CD4-positive, alpha-beta T cell (primary cell): Measurements from ENCODE around the gene NIT1. TPM values are rescaled to one million over a fixed set of nuclear protein-coding genes. Genes with fewer than 3 reads are reported as not detected.

Experiments
- ATAC-seq: fragments of 200-7000 bp; cut with Tn5 transposase; one replicate; pipeline ENCODE4 v1.10.0; 2022; ENCODE audit warnings: mild to moderate bottlenecking; ENCODE audit not compliant: poor library complexity
- CTCF ChIA-PET: fragments of 350-600 bp; sonication (Branson Sonifier 250); formaldehyde crosslinking; loops from one replicate; lab custom pipeline; 2021; ENCODE audit warnings: antibody characterized with exemption, inconsistent platforms; lab: Charles Lee
- POLR2A ChIA-PET: fragments of 350-600 bp; sonication (Branson Sonifier 250); formaldehyde crosslinking; loops from one replicate; lab custom pipeline; 2021; ENCODE audit warnings: antibody characterized with exemption, inconsistent platforms; lab: Charles Lee
- DNase-seq, 14 experiments: peaks; one replicate each; pipeline ENCODE4 v3.0.0-alpha.2; 2013 to 2020; ENCODE audit warnings: mixed read lengths in 2 of 14
- H3K27ac ChIP-seq, 2 donors: one replicate each; pipeline versions ENCODE4 v1.5.1 to v1.7.0; 2013; ENCODE audit warnings: low read length in 2 of 2, low read depth in 1 of 2, mild to moderate bottlenecking in 1 of 2
- H3K27me3 ChIP-seq, 2 experiments: 1 replicate in 1 of 2; 2 replicates in 1 of 2; pipeline versions ENCODE4 v1.6.1 to v1.7.0; 2013; ENCODE audit warnings: low read length in 2 of 2, control low read depth in 1 of 2, mild to moderate bottlenecking in 1 of 2, moderate library complexity in 1 of 2; ENCODE audit not compliant: insufficient read depth in 2 of 2, control insufficient read depth in 1 of 2
- H3K36me3 ChIP-seq: one replicate; pipeline ENCODE4 v1.6.1; 2013; ENCODE audit warnings: low read length, control low read depth; ENCODE audit not compliant: insufficient read depth
- H3K4me1 ChIP-seq: one replicate; pipeline ENCODE4 v1.6.1; 2013; ENCODE audit warnings: low read length, control low read depth; ENCODE audit not compliant: insufficient read depth
- H3K4me3 ChIP-seq: one replicate; pipeline ENCODE4 v1.5.1; 2013; ENCODE audit warnings: mild to moderate bottlenecking, low read length, moderate library complexity
- H3K9me3 ChIP-seq, 2 experiments: 1 replicate in 1 of 2; 2 replicates in 1 of 2; pipeline versions ENCODE4 v1.6.1 to v1.7.0; 2013; ENCODE audit warnings: low read length in 2 of 2, mild to moderate bottlenecking in 2 of 2, control low read depth in 1 of 2, moderate library complexity in 1 of 2; ENCODE audit not compliant: control insufficient read depth in 1 of 2, insufficient read depth in 1 of 2
- H3K27ac Mint-ChIP-seq: one replicate; pipeline ENCODE4 v1.8.0; 2020; ENCODE audit warnings: mixed read lengths
- H3K27me3 Mint-ChIP-seq: one replicate; pipeline ENCODE4 v1.8.0; 2021; ENCODE audit warnings: mixed read lengths
- H3K36me3 Mint-ChIP-seq: one replicate; pipeline ENCODE4 v1.8.0; 2021; ENCODE audit warnings: low read depth, mixed read lengths
- H3K4me1 Mint-ChIP-seq: one replicate; pipeline ENCODE4 v1.8.0; 2021; ENCODE audit warnings: low read depth, mixed read lengths
- H3K4me3 Mint-ChIP-seq: one replicate; pipeline ENCODE4 v1.8.0; 2020; ENCODE audit warnings: mild to moderate bottlenecking, mixed read lengths
- H3K9me3 Mint-ChIP-seq: one replicate; pipeline ENCODE4 v1.8.0; 2020; ENCODE audit warnings: mixed read lengths
- intact Hi-C, 2 experiments: fragments of 100-400 bp; cut with DNase I in 1 of 2; cut with micrococcal nuclease in 1 of 2; formaldehyde crosslinking; loops; one replicate each; pipeline versions ENCODE4 v1.15.1 to v1.9.0; 2023 to 2025; cut with DNase I, micrococcal nuclease
- total RNA-seq, 174 experiments: library from RNA in 2 of 174; stranded (reverse) in 2 of 174; gene quantifications; one replicate each; pipeline ENCODE4 v1.2.3 and lab custom pipeline; 2021 to 2026
- TF ChIP-seq, protein P1 (sequence below): fragments of 200-600 bp; IDR thresholded peaks from one replicate; pipeline ENCODE4 v1.8.0; 2022; ENCODE audit warnings: antibody characterized with exemption, mild to moderate bottlenecking

NIT1 gene
- total RNA-seq, 2 experiments from 2014 or later: 15.9 to 18.0 TPM

DNA sequence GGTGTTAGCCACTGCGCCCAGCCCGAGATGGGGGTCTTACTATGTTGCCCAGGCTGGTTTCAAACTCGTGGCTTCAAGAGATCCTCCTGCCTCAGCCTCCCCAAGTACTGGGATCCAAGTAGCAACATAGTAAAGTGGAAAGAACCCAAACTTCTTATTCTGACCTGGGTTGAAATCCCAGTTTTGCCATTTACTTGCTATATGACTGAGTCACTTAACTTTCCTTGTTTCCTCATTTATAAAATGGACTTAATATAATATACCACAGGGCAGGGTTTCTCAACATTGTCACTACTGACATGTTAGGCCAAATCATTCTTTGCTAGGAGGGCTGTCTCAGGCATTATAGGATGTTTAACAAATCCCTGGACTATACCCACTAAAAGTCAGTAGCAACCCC, 6.8 kb upstream of the NIT1 start:
- Mint-ChIP-seq H3K27ac (no peak overlapping the region), H3K4me3 (no peak overlapping the region), H3K27me3 (no peaks in the 10 kb centered on the region), H3K9me3 (no peaks in the 10 kb centered on the region), H3K4me1 (peaks cover 45% of the 10 kb centered on the region), H3K36me3 (peaks cover 26% of the 10 kb centered on the region)
- Histone ChIP-seq H3K9me3 (no peaks in the 10 kb centered on the region), H3K4me3 (no peak overlapping the region), H3K27ac (no peak overlapping the region), H3K36me3 (peaks cover 14% of the 10 kb centered on the region), H3K27me3 (no peaks in the 10 kb centered on the region), H3K4me1 (peaks cover 17% of the 10 kb centered on the region)
- TF ChIP-seq, protein P1, sequence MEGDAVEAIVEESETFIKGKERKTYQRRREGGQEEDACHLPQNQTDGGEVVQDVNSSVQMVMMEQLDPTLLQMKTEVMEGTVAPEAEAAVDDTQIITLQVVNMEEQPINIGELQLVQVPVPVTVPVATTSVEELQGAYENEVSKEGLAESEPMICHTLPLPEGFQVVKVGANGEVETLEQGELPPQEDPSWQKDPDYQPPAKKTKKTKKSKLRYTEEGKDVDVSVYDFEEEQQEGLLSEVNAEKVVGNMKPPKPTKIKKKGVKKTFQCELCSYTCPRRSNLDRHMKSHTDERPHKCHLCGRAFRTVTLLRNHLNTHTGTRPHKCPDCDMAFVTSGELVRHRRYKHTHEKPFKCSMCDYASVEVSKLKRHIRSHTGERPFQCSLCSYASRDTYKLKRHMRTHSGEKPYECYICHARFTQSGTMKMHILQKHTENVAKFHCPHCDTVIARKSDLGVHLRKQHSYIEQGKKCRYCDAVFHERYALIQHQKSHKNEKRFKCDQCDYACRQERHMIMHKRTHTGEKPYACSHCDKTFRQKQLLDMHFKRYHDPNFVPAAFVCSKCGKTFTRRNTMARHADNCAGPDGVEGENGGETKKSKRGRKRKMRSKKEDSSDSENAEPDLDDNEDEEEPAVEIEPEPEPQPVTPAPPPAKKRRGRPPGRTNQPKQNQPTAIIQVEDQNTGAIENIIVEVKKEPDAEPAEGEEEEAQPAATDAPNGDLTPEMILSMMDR: no peak
- ATAC-seq (no peak), DNase-seq (no peak)
- intact Hi-C loops: no loop called here
- CTCF ChIA-PET: no interaction called here
- POLR2A ChIA-PET: no interaction called here

DNA sequence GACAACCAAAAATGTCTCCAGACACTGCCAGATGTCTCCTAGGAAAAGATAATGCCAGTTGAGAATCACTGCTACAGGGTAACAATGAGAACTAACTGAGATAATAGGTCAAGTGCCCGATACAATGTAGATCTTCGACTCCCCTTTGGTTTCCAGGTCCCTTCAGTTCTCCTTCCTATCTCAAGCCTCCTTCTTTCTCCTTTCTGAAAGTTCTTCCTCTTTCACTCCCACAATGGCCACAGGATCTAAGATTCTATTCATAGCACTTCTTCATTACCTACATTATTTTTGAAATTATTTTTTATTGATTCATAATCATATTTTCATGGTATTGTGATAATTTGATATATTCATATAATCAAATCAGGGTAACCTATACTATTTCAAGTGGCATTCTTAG, 6.4 kb upstream of the NIT1 start:
- H3K36me3 ChIP-seq: peaks cover 12% of the 10 kb centered on the region
- Mint-ChIP-seq H3K36me3 (peaks cover 22% of the 10 kb centered on the region), H3K9me3 (no peaks in the 10 kb centered on the region), H3K27me3 (no peaks in the 10 kb centered on the region), H3K4me3 (no peak overlapping the region), H3K4me1 (peaks cover 45% of the 10 kb centered on the region), H3K27ac (no peak overlapping the region)
- CTCF ChIA-PET: no interaction called here
- DNase-seq (no peak), ATAC-seq (no peak)
- POLR2A ChIA-PET: no interaction called here
- H3K4me1 ChIP-seq: peaks cover 21% of the 10 kb centered on the region
- no peaks in the 10 kb centered on the region for H3K9me3 ChIP-seq
- no peak overlapping the region for H3K4me3 ChIP-seq
- H3K27me3 ChIP-seq: no peaks in the 10 kb centered on the region
- H3K27ac ChIP-seq: no peak overlapping the region
- TF ChIP-seq, protein P1: no peak
- intact Hi-C loops: no loop called here

DNA sequence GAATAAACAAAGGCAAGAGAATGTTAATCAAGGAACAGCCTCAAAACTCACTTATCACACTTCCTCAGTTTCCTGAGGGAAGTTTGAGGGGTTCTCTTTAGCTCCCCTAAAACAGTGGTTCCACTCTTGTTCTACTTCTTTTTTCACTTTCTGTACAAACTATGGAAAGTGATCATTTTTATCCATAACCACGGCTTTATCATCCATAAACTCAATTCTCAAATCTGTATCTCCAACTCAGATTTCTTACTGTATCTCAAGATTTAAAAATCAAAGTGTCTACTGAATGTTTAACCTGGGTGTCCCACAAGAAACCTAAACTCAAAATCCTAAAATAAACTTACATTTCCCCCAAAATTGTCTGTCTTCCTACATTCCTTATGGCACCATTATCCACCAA, 4.0 kb upstream of the NIT1 start:
- Mint-ChIP-seq H3K4me1 (peaks cover 66% of the 10 kb centered on the region), H3K9me3 (no peaks in the 10 kb centered on the region), H3K27ac (peak overlapping the region; percentile 50), H3K27me3 (no peaks in the 10 kb centered on the region), H3K36me3 (peaks cover 32% of the 10 kb centered on the region), H3K4me3 (no peak overlapping the region)
- no peak for ATAC-seq
- DNase-seq: no peak
- peaks cover 37% of the 10 kb centered on the region for H3K4me1 ChIP-seq
- H3K36me3 ChIP-seq: peaks cover 9% of the 10 kb centered on the region
- POLR2A ChIA-PET: no interaction called here
- no peak overlapping the region for H3K27ac ChIP-seq
- intact Hi-C loops: no loop called here
- H3K9me3 ChIP-seq: no peaks in the 10 kb centered on the region
- no peak overlapping the region for H3K4me3 ChIP-seq
- H3K27me3 ChIP-seq: no peaks in the 10 kb centered on the region
- TF ChIP-seq, protein P1: no peak
- CTCF ChIA-PET: no interaction called here
